NCI-H2196 treated with DMSO at 0.1 percent for 48 hours (cell line): Measurements from ENCODE around the gene CIB4.

Experiments used
- DNase-seq: peaks from one replicate; lab custom pipeline; 2025; ENCODE audit not compliant: unreplicated experiment; lab: John Stamatoyannopoulos, UW

The CIB4 gene

GRCh38 chr2:26640781-26641564 is at the start of gene CIB4:
TSS of gene CIB4 (minus strand) at chr2:26641366. CDS start at chr2:26641314, 52 bp downstream.
- peak; percentile 78 for DNase-seq

- DNase-seq: peak; percentile 90
Observed at GRCh38 chr2:26687801-26688200, 46.6 kb upstream of the CIB4 start.

GRCh38 chr2:26687328-26687727 is 46.2 kb upstream of the CIB4 start:
- DNase-seq: peak; percentile 55

GRCh38 chr2:26685989-26686839 is 45.0 kb upstream of the CIB4 start:
- peak; percentile 85 for DNase-seq

- DNase-seq: no peak
Observed at GRCh38 chr2:26685341-26685740, 44.2 kb upstream of the CIB4 start.

GRCh38 chr2:26683583-26683982 is 42.4 kb upstream of the CIB4 start:
- no peak for DNase-seq

- no peak for DNase-seq
Observed at GRCh38 chr2:26682155-26682554, 41.0 kb upstream of the CIB4 start.

GRCh38 chr2:26681656-26682055 is 40.5 kb upstream of the CIB4 start:
- no peak for DNase-seq

GRCh38 chr2:26679867-26680266 is 38.7 kb upstream of the CIB4 start:
- no peak for DNase-seq

GRCh38 chr2:26678035-26678434 is 36.9 kb upstream of the CIB4 start:
- DNase-seq: no peak

GRCh38 chr2:26675651-26676255 is 34.6 kb upstream of the CIB4 start:
- DNase-seq: no peak

- no peak for DNase-seq
Observed at GRCh38 chr2:26674771-26675170, 33.6 kb upstream of the CIB4 start.

GRCh38 chr2:26674002-26674751 is 33.0 kb upstream of the CIB4 start:
- DNase-seq: no peak

- no peak for DNase-seq
Observed at GRCh38 chr2:26672818-26673393, 31.7 kb upstream of the CIB4 start.

GRCh38 chr2:26672112-26672817 is 31.1 kb upstream of the CIB4 start:
- DNase-seq: no peak

- DNase-seq: no peak
Observed at GRCh38 chr2:26671691-26672090, 30.5 kb upstream of the CIB4 start.

GRCh38 chr2:26670931-26671460 is 29.8 kb upstream of the CIB4 start:
- DNase-seq: no peak

- no peak for DNase-seq
Observed at GRCh38 chr2:26670171-26670570, 29.0 kb upstream of the CIB4 start.

- no peak for DNase-seq
Observed at GRCh38 chr2:26668856-26669750, 27.9 kb upstream of the CIB4 start.
